ENCODE results near the gene RFPL2. TPM values are rescaled to one million over a fixed set of nuclear protein-coding genes. Genes with fewer than 3 reads are reported as not detected.

The RFPL2 gene
- total and polyA plus RNA-seq, 2 donors (not counting 3 experiments of a cell fraction or from before 2014, with no cell fraction given), result not detected

DNA sequence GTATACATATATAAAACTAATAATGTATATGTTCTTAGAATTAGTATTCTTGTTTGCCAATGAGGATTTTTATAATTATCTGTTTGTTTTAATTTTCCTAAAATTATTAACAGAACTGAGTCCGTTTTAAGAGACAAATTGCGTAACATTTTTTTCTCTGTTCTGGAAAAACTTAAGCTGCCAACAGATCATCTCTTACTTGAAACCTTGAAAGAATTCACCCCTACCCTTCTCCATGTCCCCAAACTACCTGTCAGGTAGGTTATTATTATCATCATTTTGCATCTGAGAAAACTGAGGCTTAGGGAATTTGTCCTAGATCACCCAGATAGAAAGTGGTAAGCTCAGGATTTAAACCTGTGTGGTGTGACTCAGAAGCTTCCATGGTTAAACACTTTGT lies 35.6 kb upstream of the RFPL2 start:
- no peaks in the 10 kb centered on the region for H3K79me2 ChIP-seq (ENCODE audit: control insufficient read depth, insufficient read depth, low read length)
- no peaks in the 10 kb centered on the region for H4K20me1 ChIP-seq (replicated peaks; ENCODE audit: control insufficient read depth, extremely low read depth, insufficient read depth, low read length)
- H3K9me3 ChIP-seq (replicated peaks; ENCODE audit: control insufficient read depth, insufficient read depth, low read length), result no peaks in the 10 kb centered on the region
- TF ChIP-seq POLR2AphosphoS5 (IDR thresholded peaks at IDR 0.05; ENCODE audit: insufficient read depth, low read depth, low read length) (no peak), GATA2 (IDR thresholded peaks at IDR 0.05; ENCODE audit: insufficient read depth, insufficient read length, low read depth, low read length) (no peak), FOS (IDR thresholded peaks at IDR 0.05; ENCODE audit: borderline replicate concordance, insufficient read depth, low read length) (no peak), POLR2A (IDR thresholded peaks at IDR 0.05; ENCODE audit: low read depth, low read length) (no peak), JUN (IDR thresholded peaks at IDR 0.05; ENCODE audit: borderline replicate concordance, insufficient read depth, insufficient read length, low read depth) (no peak), MYC (IDR thresholded peaks at IDR 0.05; ENCODE audit: low read depth, low read length) (no peak), EZH2 (IDR thresholded peaks at IDR 0.05; ENCODE audit: borderline replicate concordance, low read depth, low read length, severe bottlenecking) (no peak)
- TF ChIP-seq, protein P1, sequence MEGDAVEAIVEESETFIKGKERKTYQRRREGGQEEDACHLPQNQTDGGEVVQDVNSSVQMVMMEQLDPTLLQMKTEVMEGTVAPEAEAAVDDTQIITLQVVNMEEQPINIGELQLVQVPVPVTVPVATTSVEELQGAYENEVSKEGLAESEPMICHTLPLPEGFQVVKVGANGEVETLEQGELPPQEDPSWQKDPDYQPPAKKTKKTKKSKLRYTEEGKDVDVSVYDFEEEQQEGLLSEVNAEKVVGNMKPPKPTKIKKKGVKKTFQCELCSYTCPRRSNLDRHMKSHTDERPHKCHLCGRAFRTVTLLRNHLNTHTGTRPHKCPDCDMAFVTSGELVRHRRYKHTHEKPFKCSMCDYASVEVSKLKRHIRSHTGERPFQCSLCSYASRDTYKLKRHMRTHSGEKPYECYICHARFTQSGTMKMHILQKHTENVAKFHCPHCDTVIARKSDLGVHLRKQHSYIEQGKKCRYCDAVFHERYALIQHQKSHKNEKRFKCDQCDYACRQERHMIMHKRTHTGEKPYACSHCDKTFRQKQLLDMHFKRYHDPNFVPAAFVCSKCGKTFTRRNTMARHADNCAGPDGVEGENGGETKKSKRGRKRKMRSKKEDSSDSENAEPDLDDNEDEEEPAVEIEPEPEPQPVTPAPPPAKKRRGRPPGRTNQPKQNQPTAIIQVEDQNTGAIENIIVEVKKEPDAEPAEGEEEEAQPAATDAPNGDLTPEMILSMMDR (IDR thresholded peaks at IDR 0.05; ENCODE audit: extremely low read depth in 1 of 2, insufficient read depth in 1 of 2, low read depth in 1 of 2, low read length in 2 of 2), result no peak
- TF ChIP-seq, protein P2, sequence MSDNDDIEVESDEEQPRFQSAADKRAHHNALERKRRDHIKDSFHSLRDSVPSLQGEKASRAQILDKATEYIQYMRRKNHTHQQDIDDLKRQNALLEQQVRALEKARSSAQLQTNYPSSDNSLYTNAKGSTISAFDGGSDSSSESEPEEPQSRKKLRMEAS (IDR thresholded peaks at IDR 0.05; ENCODE audit: insufficient read depth, insufficient read length), result no peak
- dilution Hi-C loops (cut with MboI; ENCODE audit: extremely low pct_ligation_motif_present, low sequenced_read_pairs) (no loop called here), intact Hi-C loops (cut with micrococcal nuclease) (no loop called here)
- H2AFZ ChIP-seq (ENCODE audit: low read depth, low read length), result no peak overlapping the region
- H3K4me2 ChIP-seq (ENCODE audit: insufficient read depth, low read length), result no peak overlapping the region
- no peaks in the 10 kb centered on the region for H3K36me3 ChIP-seq (ENCODE audit: control insufficient read depth in 2 of 2, extremely low read depth in 1 of 2, insufficient read depth in 2 of 2, low read length in 2 of 2)
- ChIA-PET POLR2A (no interaction called here), CTCF (no interaction called here)
- no peaks in the 10 kb centered on the region for H3K9me1 ChIP-seq (replicated peaks; ENCODE audit: control insufficient read depth, extremely low read depth, insufficient read depth, low read length)
- no peak overlapping the region for H3K4me3 ChIP-seq (replicated peaks in 1 of 3; ENCODE audit: insufficient read depth in 1 of 3, low read depth in 1 of 3, low read length in 3 of 3)
- H3K9ac ChIP-seq (replicated peaks; ENCODE audit: extremely low read depth, insufficient read depth, low read length), result no peak overlapping the region
- no peaks in the 10 kb centered on the region for H3K4me1 ChIP-seq (ENCODE audit: control insufficient read depth, extremely low read depth, insufficient read depth, low read length)
- DNase-seq (ENCODE audit: low read depth, low spot score), result no peak
- no peak for FAIRE-seq
- BruUV-seq (replicated peaks), result no TSS peak
- H3K27me3 ChIP-seq (ENCODE audit: control insufficient read depth in 2 of 2, insufficient read depth in 2 of 2, low read length in 2 of 2), result no peaks in the 10 kb centered on the region
- H3K27ac ChIP-seq (ENCODE audit: insufficient read depth, low read depth, low read length), result no peak overlapping the region
